ENCODE data around the gene TXNL4A.

DNA sequence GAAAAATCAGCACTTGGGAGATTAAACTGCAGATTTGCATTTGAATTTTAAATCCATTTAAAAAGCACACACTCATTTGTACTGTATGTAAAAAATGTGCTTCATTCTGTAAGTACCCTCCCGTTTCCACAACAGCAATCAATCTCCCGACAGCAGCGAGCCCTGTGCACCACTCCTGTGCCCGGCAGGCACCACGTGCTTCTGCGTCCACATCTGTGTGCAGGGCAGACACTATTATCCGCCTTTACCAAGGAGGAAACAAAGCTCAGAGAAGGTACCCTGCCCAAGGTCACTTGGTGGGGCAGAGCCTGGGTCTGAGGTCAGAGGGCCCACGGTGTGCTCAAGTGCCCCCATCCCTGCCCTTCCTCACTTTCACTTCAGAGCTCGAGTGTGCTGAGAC, 16.4 kb downstream of the TXNL4A start:
- TF ChIP-seq TOX (CRISPR knock-in tag; IDR thresholded peaks at IDR 0.05; ENCODE audit: borderline replicate concordance) (no peak), RARB (CRISPR knock-in tag; IDR thresholded peaks at IDR 0.05) (no peak), ZC3H10 (CRISPR knock-in tag; IDR thresholded peaks at IDR 0.05) (no peak), ZFP30 (CRISPR knock-in tag; IDR thresholded peaks at IDR 0.05) (no peak), SNAI2 (CRISPR knock-in tag; IDR thresholded peaks at IDR 0.05) (no peak), ZNF8 (CRISPR knock-in tag; IDR thresholded peaks at IDR 0.05) (no peak), ISL1 (CRISPR knock-in tag; IDR thresholded peaks at IDR 0.05) (no peak), TCF4 (CRISPR knock-in tag; IDR thresholded peaks at IDR 0.05; ENCODE audit: borderline replicate concordance) (no peak), BACH2 (CRISPR knock-in tag; IDR thresholded peaks at IDR 0.05; ENCODE audit: borderline replicate concordance) (no peak), ESRRG (CRISPR knock-in tag; IDR thresholded peaks at IDR 0.05) (no peak)
- TF ChIP-seq, protein P1, sequence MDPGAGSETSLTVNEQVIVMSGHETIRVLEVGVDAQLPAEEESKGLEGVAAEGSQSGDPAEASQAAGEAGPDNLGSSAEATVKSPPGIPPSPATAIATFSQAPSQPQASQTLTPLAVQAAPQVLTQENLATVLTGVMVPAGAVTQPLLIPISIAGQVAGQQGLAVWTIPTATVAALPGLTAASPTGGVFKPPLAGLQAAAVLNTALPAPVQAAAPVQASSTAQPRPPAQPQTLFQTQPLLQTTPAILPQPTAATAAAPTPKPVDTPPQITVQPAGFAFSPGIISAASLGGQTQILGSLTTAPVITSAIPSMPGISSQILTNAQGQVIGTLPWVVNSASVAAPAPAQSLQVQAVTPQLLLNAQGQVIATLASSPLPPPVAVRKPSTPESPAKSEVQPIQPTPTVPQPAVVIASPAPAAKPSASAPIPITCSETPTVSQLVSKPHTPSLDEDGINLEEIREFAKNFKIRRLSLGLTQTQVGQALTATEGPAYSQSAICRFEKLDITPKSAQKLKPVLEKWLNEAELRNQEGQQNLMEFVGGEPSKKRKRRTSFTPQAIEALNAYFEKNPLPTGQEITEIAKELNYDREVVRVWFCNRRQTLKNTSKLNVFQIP (CRISPR knock-in tag; IDR thresholded peaks at IDR 0.05; ENCODE audit: borderline replicate concordance, low read depth) = no peak
- TF ChIP-seq, protein P2, sequence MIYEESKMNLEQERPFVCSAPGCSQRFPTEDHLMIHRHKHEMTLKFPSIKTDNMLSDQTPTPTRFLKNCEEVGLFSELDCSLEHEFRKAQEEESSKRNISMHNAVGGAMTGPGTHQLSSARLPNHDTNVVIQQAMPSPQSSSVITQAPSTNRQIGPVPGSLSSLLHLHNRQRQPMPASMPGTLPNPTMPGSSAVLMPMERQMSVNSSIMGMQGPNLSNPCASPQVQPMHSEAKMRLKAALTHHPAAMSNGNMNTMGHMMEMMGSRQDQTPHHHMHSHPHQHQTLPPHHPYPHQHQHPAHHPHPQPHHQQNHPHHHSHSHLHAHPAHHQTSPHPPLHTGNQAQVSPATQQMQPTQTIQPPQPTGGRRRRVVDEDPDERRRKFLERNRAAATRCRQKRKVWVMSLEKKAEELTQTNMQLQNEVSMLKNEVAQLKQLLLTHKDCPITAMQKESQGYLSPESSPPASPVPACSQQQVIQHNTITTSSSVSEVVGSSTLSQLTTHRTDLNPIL (CRISPR knock-in tag; IDR thresholded peaks at IDR 0.05; ENCODE audit: low read depth) = no peak
